ENCODE data around the gene CARD6. TPM values are rescaled to one million over a fixed set of nuclear protein-coding genes. Genes with fewer than 3 reads are reported as not detected.
A peak's percentile ranks its signal among the peaks of the same experiment; 100 is the strongest.

CARD6 gene
- total RNA-seq, 4 donors from 2014 or later: 15.9 to 32.1 (median 21.0) TPM

GRCh38 chr5:40826489-40827187 lies 14.5 kb upstream of the CARD6 start:
- Histone ChIP-seq H3K27ac (no peak overlapping the region), H3K27me3 (no peaks in the 10 kb centered on the region), H3K9me3 (no peaks in the 10 kb centered on the region), H3K4me3 (replicated peaks in 1 of 3) (no peak overlapping the region), H3K36me3 (peaks cover 31 to 37% of the 10 kb centered on the region in 2 donors), H3K4me1 (no peaks in the 10 kb centered on the region)
- intact Hi-C loops (cut with DNase I): no loop called here
- TF ChIP-seq, protein P1, sequence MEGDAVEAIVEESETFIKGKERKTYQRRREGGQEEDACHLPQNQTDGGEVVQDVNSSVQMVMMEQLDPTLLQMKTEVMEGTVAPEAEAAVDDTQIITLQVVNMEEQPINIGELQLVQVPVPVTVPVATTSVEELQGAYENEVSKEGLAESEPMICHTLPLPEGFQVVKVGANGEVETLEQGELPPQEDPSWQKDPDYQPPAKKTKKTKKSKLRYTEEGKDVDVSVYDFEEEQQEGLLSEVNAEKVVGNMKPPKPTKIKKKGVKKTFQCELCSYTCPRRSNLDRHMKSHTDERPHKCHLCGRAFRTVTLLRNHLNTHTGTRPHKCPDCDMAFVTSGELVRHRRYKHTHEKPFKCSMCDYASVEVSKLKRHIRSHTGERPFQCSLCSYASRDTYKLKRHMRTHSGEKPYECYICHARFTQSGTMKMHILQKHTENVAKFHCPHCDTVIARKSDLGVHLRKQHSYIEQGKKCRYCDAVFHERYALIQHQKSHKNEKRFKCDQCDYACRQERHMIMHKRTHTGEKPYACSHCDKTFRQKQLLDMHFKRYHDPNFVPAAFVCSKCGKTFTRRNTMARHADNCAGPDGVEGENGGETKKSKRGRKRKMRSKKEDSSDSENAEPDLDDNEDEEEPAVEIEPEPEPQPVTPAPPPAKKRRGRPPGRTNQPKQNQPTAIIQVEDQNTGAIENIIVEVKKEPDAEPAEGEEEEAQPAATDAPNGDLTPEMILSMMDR (IDR thresholded peaks at IDR 0.05): no peak
- no peak for TF ChIP-seq POLR2A (IDR thresholded peaks at IDR 0.05)
- DNase-seq: peak; percentile 28 to 41
- WGBS, 2 donors: 79 to 84% methylated on average over 5 of the region's 5 CpGs

DNA sequence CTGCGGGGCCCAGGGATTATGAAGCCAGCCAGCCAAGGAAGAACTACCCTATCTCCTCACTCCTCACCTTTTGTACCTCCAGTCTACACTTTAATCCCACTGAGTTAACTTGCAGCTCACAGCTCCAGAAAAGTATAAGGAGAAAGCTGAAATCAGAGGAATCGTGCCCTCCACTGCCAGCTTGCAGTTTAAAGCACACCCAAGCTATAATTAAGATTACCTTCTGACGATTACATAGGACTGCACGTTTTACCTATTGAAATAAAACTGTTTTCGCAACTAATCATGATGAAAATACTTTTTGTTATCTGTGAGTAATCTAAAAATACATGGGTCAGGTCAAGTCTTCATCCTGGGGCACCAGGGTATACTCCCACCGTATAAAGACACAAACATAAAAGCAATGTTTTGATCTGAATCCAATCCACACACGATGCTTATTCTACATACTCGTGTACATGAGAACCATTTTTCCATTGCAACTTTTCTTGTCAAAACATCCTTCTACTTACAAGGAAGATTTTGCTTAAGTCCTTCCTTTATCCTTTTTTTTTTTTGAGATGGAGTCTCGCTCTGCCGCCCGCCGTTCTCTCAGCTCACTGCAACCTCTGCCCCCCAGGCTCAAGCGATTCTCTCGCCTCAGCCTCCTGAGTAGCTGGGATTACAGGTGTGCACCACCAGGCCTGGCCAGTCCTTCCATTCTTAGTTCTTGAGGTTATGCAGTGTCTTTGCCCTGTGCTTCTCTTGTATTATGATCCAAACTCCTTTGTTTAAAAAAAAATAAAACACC lies 13.8 kb upstream of the CARD6 start:
- no peaks in the 10 kb centered on the region for H3K4me1 ChIP-seq
- H3K27ac ChIP-seq: no peak overlapping the region
- intact Hi-C loops (cut with DNase I): no loop called here
- no peaks in the 10 kb centered on the region for H3K27me3 ChIP-seq
- no peak overlapping the region for H3K4me3 ChIP-seq (replicated peaks in 1 of 3)
- H3K9me3 ChIP-seq: no peaks in the 10 kb centered on the region
- DNase-seq: no peak
- TF ChIP-seq POLR2A (IDR thresholded peaks at IDR 0.05): no peak
- TF ChIP-seq, protein P1 (IDR thresholded peaks at IDR 0.05): no peak
- H3K36me3 ChIP-seq: peaks cover 38 to 45% of the 10 kb centered on the region in 2 donors
- 91 to 92% methylated on average over 14 of the region's 14 CpGs for WGBS, 2 donors

- DNase-seq: no peak
- no peaks in the 10 kb centered on the region for H3K9me3 ChIP-seq
- peaks cover 46 to 52% of the 10 kb centered on the region in 2 donors for H3K36me3 ChIP-seq
- TF ChIP-seq, protein P1 (IDR thresholded peaks at IDR 0.05): no peak
- no peak for TF ChIP-seq POLR2A (IDR thresholded peaks at IDR 0.05)
- intact Hi-C loops (cut with DNase I): no loop called here
- WGBS, 2 donors: 94 to 97% methylated on average over 3 of the region's 3 CpGs
- H3K4me1 ChIP-seq: peaks cover 3 to 4% of the 10 kb centered on the region in 2 donors
- H3K27ac ChIP-seq: no peak overlapping the region
- H3K27me3 ChIP-seq: no peaks in the 10 kb centered on the region
- no peak overlapping the region for H3K4me3 ChIP-seq (replicated peaks in 1 of 3)
Measured at GRCh38 chr5:40828021-40828631, 13.0 kb upstream of the CARD6 start.

- Histone ChIP-seq H3K36me3 (peaks cover 48 to 58% of the 10 kb centered on the region in 2 donors), H3K4me1 (peaks cover 10 to 12% of the 10 kb centered on the region in 2 donors), H3K27me3 (no peaks in the 10 kb centered on the region), H3K4me3 (replicated peaks in 1 of 3) (no peak overlapping the region), H3K9me3 (no peaks in the 10 kb centered on the region), H3K27ac (no peak overlapping the region)
- WGBS, 2 donors: 96 to 99% methylated on average over 3 of the region's 3 CpGs
- TF ChIP-seq, protein P1 (IDR thresholded peaks at IDR 0.05): no peak
- TF ChIP-seq POLR2A (IDR thresholded peaks at IDR 0.05): no peak
- no peak for DNase-seq
- intact Hi-C loops (cut with DNase I): no loop called here
Measured at GRCh38 chr5:40828690-40829661, 12.2 kb upstream of the CARD6 start.

Data from thyroid gland (tissue), 4 donors.